ENCODE measurements around the gene OTOP2. TPM values are rescaled to one million over a fixed set of nuclear protein-coding genes. Genes with fewer than 3 reads are reported as not detected.
A peak's percentile ranks its signal among the peaks of the same experiment; 100 is the strongest.

The OTOP2 gene
- total RNA-seq, 1 donor, result not detected

GRCh38 chr17:74950207-74950606, 26.1 kb downstream of the OTOP2 start:
- DNase-seq (ENCODE audit: low read depth in 2 of 3, low spot score in 2 of 3), result no peak

GRCh38 chr17:74951065-74951464, 27.0 kb downstream of the OTOP2 start:
- no peak for DNase-seq (ENCODE audit: low read depth in 2 of 3, low spot score in 2 of 3)

GRCh38 chr17:74951680-74952421, 27.8 kb downstream of the OTOP2 start:
- DNase-seq (ENCODE audit: low read depth in 2 of 3, low spot score in 2 of 3), result no peak

DNA sequence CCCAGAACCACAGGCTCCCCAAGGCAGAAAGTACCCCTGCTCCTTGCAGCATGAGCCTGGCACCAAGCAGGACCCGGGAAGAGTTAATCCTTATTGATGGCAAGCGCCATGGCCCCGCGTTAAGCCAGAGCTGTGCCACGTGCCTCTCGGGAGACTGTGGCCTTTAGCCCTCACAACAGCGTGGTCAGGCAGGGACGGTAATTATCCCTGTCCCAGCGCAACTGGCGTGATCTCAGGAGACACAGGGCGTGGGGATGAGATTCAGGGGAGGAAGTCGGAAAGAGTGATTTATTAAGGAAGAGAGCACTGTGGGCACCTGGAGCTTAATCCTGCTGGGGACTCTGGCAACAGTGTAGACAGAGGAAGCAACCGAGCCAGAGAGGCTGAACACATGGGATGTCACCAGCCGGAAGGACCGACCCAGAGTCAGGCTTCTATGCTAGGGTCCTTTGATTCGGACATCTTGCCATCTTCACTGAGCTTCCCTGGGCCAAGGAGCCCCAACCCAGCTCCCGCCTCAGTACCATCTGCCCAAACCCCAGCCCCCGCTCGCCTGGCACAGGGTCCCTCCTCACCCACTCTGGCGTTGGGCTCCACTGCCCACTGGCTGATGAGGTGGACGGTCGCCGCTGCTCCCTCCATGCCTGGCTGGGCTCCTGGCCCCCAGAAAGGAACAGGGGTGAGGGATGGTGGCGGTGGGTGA, 28.5 kb downstream of the OTOP2 start:
- no peak for DNase-seq (ENCODE audit: low read depth in 2 of 3, low spot score in 2 of 3)

DNA sequence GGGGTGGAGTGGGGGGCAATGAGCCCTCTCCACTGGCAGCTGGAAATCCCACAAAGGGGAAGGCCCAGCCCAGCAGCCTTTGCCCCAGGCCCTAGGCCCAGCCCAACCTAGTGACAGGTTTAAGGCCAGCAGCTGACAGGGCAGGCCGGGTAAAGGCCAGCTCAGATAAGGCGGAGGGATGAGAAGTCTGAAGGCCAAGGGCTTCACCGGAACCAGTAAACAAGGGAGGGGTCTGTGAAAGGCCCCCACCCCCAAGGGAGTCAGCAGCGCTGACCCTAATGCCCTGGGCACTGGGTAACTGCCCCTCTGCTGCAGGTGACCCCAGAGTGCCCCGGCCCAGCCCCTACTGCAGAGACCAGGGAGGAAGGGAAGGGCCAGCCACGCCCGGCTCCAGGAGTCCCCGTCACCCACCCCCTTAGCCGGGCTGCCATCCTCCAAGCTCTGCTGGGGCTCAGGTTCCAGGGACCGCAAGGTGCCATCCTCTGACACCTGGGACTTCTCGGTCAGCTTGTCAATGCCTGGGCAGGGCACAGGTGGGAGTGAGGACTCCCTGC, 29.1 kb downstream of the OTOP2 start:
- DNase-seq (ENCODE audit: low read depth in 2 of 3, low spot score in 2 of 3), result no peak

GRCh38 chr17:74954115-74954514, 30.0 kb downstream of the OTOP2 start:
- DNase-seq (ENCODE audit: low read depth in 2 of 3, low spot score in 2 of 3), result no peak

DNA sequence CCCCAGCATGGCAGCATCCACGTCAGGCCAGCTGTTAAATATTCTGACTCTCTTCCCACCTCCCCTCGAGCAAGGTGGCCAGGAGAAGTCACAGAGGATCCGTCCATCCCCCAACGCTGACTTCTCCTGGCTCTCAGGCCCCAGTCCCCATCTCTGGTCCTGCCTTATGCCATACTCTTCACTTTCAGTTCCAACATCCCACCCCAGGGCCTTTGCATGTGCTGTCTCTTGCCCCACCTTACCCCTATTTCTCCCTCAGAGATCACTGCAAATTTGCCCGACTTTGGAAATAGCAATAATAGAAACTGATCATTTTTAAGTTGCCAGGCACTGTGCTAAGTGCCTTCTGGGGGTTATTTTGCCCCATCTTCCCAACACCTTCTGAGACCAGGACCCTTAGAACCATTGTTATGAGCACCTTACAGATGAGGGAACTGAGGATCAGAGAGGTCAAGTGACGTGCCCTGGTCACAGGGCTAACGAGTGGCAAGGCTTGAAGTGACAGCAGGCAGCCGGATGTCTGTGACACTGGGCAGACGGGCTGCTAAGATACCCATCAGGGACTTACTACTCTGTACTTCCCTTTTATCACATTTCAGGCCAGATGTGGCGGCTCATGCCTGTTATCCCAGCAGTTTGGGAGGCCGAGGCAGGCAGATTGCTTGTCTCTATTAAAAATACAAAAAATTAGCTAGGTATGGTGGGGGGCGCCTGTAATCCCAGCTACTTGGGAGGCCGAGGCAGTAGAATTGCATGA, 30.8 kb downstream of the OTOP2 start:
- DNase-seq (ENCODE audit: low read depth in 2 of 3, low spot score in 2 of 3), result peak in 1 of 3 donors; percentile 44

DNA sequence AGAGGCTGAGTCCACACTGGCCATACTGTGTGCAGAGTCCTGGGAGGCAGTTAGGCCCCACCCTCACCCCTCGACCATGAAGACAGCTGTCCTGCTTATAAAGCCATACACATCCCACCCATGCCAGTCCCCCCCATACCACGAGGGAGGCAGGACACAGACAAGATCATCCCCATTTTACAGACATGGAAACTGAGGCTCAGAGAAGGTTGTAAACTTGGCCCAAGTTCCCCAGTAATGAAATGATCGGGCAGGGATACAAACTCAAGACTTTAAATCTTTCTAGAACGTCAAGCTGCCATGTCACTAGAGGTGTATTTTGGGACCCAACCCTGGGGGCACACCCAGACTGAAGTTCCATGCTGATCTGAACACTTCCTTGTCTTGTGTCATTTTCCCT, 32.0 kb downstream of the OTOP2 start:
- DNase-seq (ENCODE audit: low read depth in 2 of 3, low spot score in 2 of 3), result no peak

DNA sequence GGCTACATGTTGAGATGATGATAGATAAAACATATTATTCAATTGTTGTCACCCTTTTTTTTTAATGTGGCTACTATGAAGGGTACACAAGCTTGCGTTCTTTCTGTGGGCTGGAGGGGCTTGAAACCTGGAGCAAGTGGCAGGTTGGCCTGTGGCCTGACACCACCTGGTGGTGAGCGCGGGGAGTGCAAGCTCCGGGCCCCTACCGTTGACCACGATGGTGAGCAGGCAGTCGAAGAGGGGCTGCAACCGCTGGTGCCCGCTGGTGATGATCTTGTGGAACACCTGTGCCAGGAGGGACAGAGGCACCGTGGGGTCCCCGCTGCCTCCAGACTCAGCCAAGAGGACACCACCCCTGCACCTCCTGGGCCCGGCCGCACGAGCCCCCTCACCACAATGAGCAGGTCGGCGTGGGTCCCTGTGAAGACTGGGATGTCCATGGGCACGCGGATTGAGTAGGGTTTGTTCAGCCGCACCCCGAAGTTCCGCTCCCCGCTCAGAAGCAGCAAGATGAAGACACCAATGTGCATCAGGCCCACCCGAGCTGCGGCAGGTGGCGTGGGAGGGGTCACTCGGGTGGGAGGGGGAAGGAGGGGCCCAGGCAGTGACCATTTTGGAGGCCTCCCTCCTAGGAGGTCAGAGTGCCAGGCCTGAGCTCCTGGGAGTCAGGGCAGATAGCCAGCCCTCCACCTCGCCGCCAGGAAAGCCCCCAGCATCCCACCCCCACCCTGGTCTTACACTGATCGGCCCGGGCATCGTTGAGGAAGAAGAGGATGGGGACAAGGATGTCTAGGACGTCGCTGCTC, 34.1 kb downstream of the OTOP2 start:
- peak in 2 of 3 donors; percentile 60 to 77 for DNase-seq (ENCODE audit: low read depth in 2 of 3, low spot score in 2 of 3)

DNA sequence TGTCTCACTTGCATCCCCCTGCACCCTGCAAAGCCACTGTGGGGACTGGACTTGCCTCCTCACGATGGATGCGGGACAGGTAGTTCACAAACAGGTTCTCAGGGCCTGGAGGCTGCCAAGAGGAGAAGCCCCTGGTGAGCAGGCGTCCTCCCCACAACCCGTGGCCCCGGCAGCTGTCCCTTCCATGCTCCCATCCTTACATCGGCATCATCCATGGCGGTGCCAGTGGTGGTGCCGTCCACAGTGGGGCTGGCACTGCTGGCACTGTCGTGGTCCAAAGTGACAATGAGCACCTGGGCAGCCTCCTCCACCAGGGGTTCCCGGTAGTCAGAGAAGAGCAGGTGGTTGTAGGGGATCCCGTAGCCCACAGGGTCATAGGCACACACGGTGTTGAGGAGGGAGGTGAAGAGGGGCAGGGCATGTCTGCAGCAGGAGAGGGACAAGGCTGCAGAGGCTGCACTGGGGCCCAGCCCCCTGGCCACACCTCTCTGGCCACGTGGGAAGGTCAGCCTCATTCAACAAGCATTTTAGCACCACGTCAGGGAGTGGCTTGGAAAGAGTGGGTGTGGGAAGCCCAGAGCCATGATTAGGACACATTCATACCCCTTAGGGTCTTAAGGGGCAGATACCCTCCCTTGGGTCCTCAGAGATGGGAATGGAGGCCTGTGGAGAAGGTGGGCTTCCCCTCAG, 35.9 kb downstream of the OTOP2 start:
- DNase-seq (ENCODE audit: low read depth in 2 of 3, low spot score in 2 of 3), result no peak

DNA sequence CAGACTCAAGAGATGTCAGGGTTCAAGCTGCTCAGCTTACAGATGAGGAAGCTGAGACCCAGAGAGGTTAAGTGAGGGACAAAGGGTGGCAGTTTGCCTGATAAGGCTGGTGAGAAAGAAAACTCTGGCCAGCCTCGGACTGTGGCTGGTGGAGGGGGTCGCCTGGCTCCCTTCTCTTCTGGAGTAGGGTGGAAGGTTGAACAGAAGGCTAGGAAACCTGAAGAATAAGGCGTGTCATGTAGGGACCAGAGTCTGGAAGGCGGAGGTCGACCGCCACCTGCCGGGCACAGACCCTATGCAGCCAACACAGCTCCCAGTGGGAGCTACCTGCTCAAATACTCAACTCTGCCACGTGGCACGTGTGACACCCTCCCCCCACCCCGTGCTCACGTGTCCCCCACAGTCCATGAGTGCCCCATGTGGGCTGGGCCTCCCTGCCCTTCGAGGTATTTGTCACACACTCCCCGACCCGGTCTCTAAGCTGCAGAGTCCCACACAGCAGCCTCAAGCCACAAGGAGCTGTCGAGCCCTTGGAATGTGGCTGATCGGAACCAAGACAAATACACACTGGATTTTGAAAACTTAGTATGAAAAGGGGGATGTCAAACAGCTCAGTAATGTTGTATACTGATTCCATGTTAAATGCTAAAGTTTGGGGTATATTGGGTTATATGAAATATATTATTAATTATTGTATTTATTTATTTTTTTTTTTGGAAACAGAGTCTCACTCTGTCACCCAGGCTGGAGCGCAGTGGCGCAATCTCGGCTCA, 36.7 kb downstream of the OTOP2 start:
- peak in 2 of 3 donors; percentile 70 to 73 for DNase-seq (ENCODE audit: low read depth in 2 of 3, low spot score in 2 of 3)

- peak; percentile 70 to 86 (median 77) for DNase-seq (ENCODE audit: low read depth in 2 of 3, low spot score in 2 of 3)
Observed at GRCh38 chr17:74961657-74962350, 37.7 kb downstream of the OTOP2 start.

DNA sequence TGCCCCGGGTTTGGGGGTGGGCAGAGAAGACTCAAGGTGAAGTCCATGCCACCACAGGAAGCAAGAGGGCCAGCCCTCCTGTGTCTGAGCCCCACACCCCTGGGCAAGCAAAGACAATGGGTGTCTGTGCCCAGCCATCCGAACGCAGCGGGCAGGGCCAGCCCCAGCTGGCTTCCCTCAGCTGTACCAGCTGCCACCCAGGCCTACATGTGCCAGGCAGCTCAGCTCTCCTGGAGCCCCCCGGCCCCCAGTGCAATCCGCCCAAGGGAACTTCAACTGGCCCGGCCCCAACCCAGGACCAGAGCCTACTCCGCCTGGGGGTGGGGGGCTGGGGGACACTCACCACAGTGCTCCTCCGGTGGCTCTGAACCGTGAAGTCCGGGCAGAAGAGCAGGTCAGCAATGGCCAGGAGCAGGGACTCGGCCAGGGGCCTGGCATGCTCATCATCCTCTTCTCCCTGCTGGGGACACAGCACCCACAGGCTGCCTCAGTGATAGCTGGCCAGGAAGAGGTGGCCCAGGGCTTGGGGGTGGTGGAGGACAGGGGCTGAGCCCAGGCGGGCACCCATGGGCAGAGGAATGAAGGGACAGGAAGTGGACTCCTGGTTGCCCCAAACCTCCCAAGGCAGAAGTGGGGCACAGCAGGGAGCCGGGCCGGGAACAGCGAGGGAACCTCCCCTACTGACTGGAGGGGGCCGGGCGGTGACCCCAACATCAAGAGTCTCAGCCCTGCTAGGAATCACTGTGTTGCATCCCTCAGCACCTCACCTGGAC, 38.7 kb downstream of the OTOP2 start:
- DNase-seq (ENCODE audit: low read depth in 2 of 3, low spot score in 2 of 3), result no peak

- no peak for DNase-seq (ENCODE audit: low read depth in 2 of 3, low spot score in 2 of 3)
Observed at GRCh38 chr17:74963656-74964055, 39.6 kb downstream of the OTOP2 start.

- no peak for DNase-seq (ENCODE audit: low read depth in 2 of 3, low spot score in 2 of 3)
Observed at GRCh38 chr17:74964246-74964761, 40.2 kb downstream of the OTOP2 start.

GRCh38 chr17:74964988-74965622, 41.0 kb downstream of the OTOP2 start:
- DNase-seq (ENCODE audit: low read depth in 2 of 3, low spot score in 2 of 3), result no peak

GRCh38 chr17:74968361-74968780, 44.3 kb downstream of the OTOP2 start:
- no peak for DNase-seq (ENCODE audit: low read depth in 2 of 3, low spot score in 2 of 3)
